IMR-90 (cell line): ENCODE results near the gene CRTC1. TPM values are rescaled to one million over a fixed set of nuclear protein-coding genes. Genes with fewer than 3 reads are reported as not detected.

Experiments
- ATAC-seq: fragments of 200-7000 bp; cut with Tn5 transposase; 2 replicates; pipeline ENCODE4 v1.9.1; 2020; ENCODE audit warnings: low read depth, mild to moderate bottlenecking, moderate library complexity
- BruUV-seq: library from RNA; stranded (reverse); fragments of 400-500 nt; replicated peaks from 2 replicates; lab custom pipeline; 2021; lab: Mats Ljungman, UMichigan
- CTCF ChIA-PET: fragments of 300-600 bp; formaldehyde crosslinking; extraction: SDS; loops from one replicate; lab custom pipeline; 2021; ENCODE audit warnings: antibody characterized with exemption; lab: Yijun Ruan, JAX
- POLR2A ChIA-PET: fragments of 300-600 bp; sonication (Branson Sonifier 250); formaldehyde crosslinking; loops from one replicate; lab custom pipeline; 2022; ENCODE audit warnings: antibody characterized with exemption; ENCODE audit not compliant: unreplicated experiment; lab: Charles Lee
- DNase-seq: peaks from one replicate; pipeline ENCODE4 v3.0.0; 2013
- H2AFZ ChIP-seq: replicated peaks from 2 replicates; pipeline ENCODE3; 2013; ENCODE audit warnings: low read length, mild to moderate bottlenecking; ENCODE audit not compliant: poor library complexity
- H2AK5ac ChIP-seq: 2 replicates; pipeline ENCODE4 v1.6.1; 2013; ENCODE audit warnings: low read depth, low read length, inconsistent platforms
- H2AK9ac ChIP-seq: replicated peaks from 2 replicates; pipeline ENCODE3; 2013; ENCODE audit warnings: mild to moderate bottlenecking, low read depth, low read length, moderate library complexity; ENCODE audit not compliant: poor library complexity
- H2BK120ac ChIP-seq: 2 replicates; pipeline ENCODE4 v1.6.1; 2013; ENCODE audit warnings: low read depth, low read length, inconsistent platforms
- H2BK15ac ChIP-seq: 3 replicates; pipeline ENCODE4 v1.6.1; 2013; ENCODE audit warnings: low read depth, low read length, inconsistent platforms
- H2BK20ac ChIP-seq: 2 replicates; pipeline ENCODE4 v1.6.1; 2013; ENCODE audit warnings: low read depth, mild to moderate bottlenecking, inconsistent platforms, low read length, moderate library complexity
- H2BK5ac ChIP-seq: 2 replicates; pipeline ENCODE4 v1.6.1; 2013; ENCODE audit warnings: mild to moderate bottlenecking, low read depth, low read length, inconsistent platforms; ENCODE audit not compliant: poor library complexity, severe bottlenecking
- H3K14ac ChIP-seq: replicated peaks from 2 replicates; pipeline ENCODE4 v1.6.1; 2013; ENCODE audit warnings: low read depth, low read length, inconsistent platforms
- H3K18ac ChIP-seq: 2 replicates; pipeline ENCODE4 v1.6.1; 2013; ENCODE audit warnings: low read depth, low read length, control low read depth
- H3K23ac ChIP-seq: 2 replicates; pipeline ENCODE4 v1.6.1; 2013; ENCODE audit warnings: low read depth, low read length, inconsistent platforms
- H3K27ac ChIP-seq: 2 replicates; pipeline ENCODE4 v1.5.1; 2013; ENCODE audit warnings: mild to moderate bottlenecking, control low read depth, low read length; ENCODE audit not compliant: insufficient read depth
- H3K27me3 ChIP-seq: 2 replicates; pipeline ENCODE4 v1.6.1; 2013; ENCODE audit warnings: low read length; ENCODE audit not compliant: control insufficient read depth, insufficient read depth
- H3K36me3 ChIP-seq: 2 replicates; pipeline ENCODE4 v1.6.1; 2013; ENCODE audit warnings: low read length, mixed read lengths; ENCODE audit not compliant: control insufficient read depth, insufficient read depth
- H3K4ac ChIP-seq: 2 replicates; pipeline ENCODE4 v1.6.1; 2013; ENCODE audit warnings: low read depth, low read length, inconsistent platforms
- H3K4me1 ChIP-seq: 2 replicates; pipeline ENCODE4 v1.6.1; 2013; ENCODE audit warnings: low read length, mixed read lengths; ENCODE audit not compliant: control insufficient read depth, insufficient read depth
- H3K4me2 ChIP-seq: 2 replicates; pipeline ENCODE4 v1.6.1; 2013; ENCODE audit warnings: low read depth, mild to moderate bottlenecking, control low read depth, low read length, moderate library complexity
- H3K4me3 ChIP-seq: 2 replicates; pipeline ENCODE4 v1.5.1; 2013; ENCODE audit warnings: low read depth, mild to moderate bottlenecking, control low read depth, low read length, moderate library complexity; ENCODE audit not compliant: insufficient read depth
- H3K56ac ChIP-seq: 2 replicates; pipeline ENCODE4 v1.6.1; 2013; ENCODE audit warnings: low read length, inconsistent platforms; ENCODE audit not compliant: insufficient read depth; ENCODE audit errors: extremely low read depth
- H3K79me1 ChIP-seq, 2 experiments: 2 replicates each; pipeline ENCODE4 v1.6.1; 2013; ENCODE audit warnings: low read length in 2 of 2, inconsistent platforms in 1 of 2, low read depth in 1 of 2
- H3K9ac ChIP-seq: 2 replicates; pipeline ENCODE4 v1.6.1; 2013; ENCODE audit warnings: low read depth, low read length, control low read depth
- H3K9me1 ChIP-seq: 2 replicates; pipeline ENCODE4 v1.6.1; 2013; ENCODE audit warnings: low read length, inconsistent platforms; ENCODE audit not compliant: insufficient read depth
- H3K9me3 ChIP-seq: 2 replicates; pipeline ENCODE4 v1.6.1; 2013; ENCODE audit warnings: low read length; ENCODE audit not compliant: control insufficient read depth, insufficient read depth
- H4K20me1 ChIP-seq: 2 replicates; pipeline ENCODE4 v1.6.1; 2013; ENCODE audit warnings: low read length, inconsistent platforms; ENCODE audit not compliant: insufficient read depth
- H4K5ac ChIP-seq: 2 replicates; pipeline ENCODE4 v1.6.1; 2013; ENCODE audit warnings: mild to moderate bottlenecking, low read depth, low read length, control low read depth
- H4K8ac ChIP-seq, 2 experiments: 2 replicates each; pipeline ENCODE4 v1.6.1; 2013; ENCODE audit warnings: low read depth in 2 of 2, low read length in 2 of 2, control low read depth in 1 of 2, inconsistent platforms in 1 of 2
- H4K91ac ChIP-seq: 2 replicates; pipeline ENCODE4 v1.6.1; 2013; ENCODE audit warnings: low read depth, low read length, inconsistent platforms; ENCODE audit not compliant: insufficient read depth
- BHLHE40 ChIP-seq: fragments of 150-350 bp; IDR thresholded peaks from 2 replicates; pipeline ENCODE4 v1.6.1; 2016; ENCODE audit warnings: mild to moderate bottlenecking, low read depth, low read length
- ELK1 ChIP-seq: fragments of 150-350 bp; IDR thresholded peaks from 2 replicates; pipeline ENCODE4 v1.6.1; 2016; ENCODE audit warnings: low read depth, mild to moderate bottlenecking, low read length, moderate library complexity, borderline replicate concordance
- MAFK ChIP-seq: IDR thresholded peaks from 2 replicates; pipeline ENCODE4 v1.6.1; 2012; ENCODE audit warnings: low read depth, low read length, improper control_type of control experiment
- RFX5 ChIP-seq: IDR thresholded peaks from 2 replicates; pipeline ENCODE4 v1.8.0; 2012; ENCODE audit warnings: low read depth, mild to moderate bottlenecking, low read length, moderate library complexity
- SMC3 ChIP-seq: fragments of 150-350 bp; IDR thresholded peaks from 2 replicates; pipeline ENCODE4 v1.6.1; 2016; ENCODE audit warnings: low read depth, mild to moderate bottlenecking, antibody characterized with exemption, low read length, moderate library complexity
- WGBS, 2 experiments: methylation state at CpG; one replicate each; pipeline versions ENCODE4 v1.1.5 to v1.1.7; 2013; ENCODE audit warnings: missing lambda C conversion rate in 2 of 2; ENCODE audit not compliant: insufficient read length in 1 of 2; ENCODE audit errors: extremely low coverage in 2 of 2; 5-methylcytosine and 5-hydroxymethylcytosine counted together
- dilution Hi-C: fragments of 300-500 bp; cut with HindIII; formaldehyde crosslinking; loops from one replicate; pipeline ENCODE4 v1.14.3; 2018; ENCODE audit warnings: low sequenced_read_pairs; ENCODE audit not compliant: unreplicated experiment
- in situ Hi-C: fragments of 300-500 bp; cut with MboI; formaldehyde crosslinking; loops from 3 replicates; pipeline ENCODE4 v1.14.3; 2019; ENCODE audit warnings: low sequenced_read_pairs, inconsistent platforms, mixed read lengths
- intact Hi-C: fragments of 100-400 bp; cut with micrococcal nuclease; formaldehyde crosslinking; loops from 2 replicates; pipeline ENCODE4 v1.10.0; 2022
- polyA plus RNA-seq, 3 experiments: library from polyadenylated mRNA; depleted of rRNA; stranded (reverse); fragments of >200 nt; gene quantifications; 2 replicates each; pipeline ENCODE4 v1.2.3, GENCODE V29; 2012; ENCODE audit warnings: low replicate concordance in 1 of 3
- total RNA-seq: library from RNA; depleted of rRNA; stranded (reverse); fragments of >200 nt; gene quantifications from 2 replicates; pipeline ENCODE4 v1.2.3, GENCODE V29; 2012

CRTC1 gene
- total and polyA plus RNA-seq, 2 of the 4 experiments (the other 2 are of a cell fraction) = 0.18 to 5.7 TPM

GRCh38 chr19:18708452-18709231 lies 25.2 kb downstream of the CRTC1 start:
- no peak overlapping the region for H3K4me2 ChIP-seq
- POLR2A ChIA-PET = no interaction called here
- no peak overlapping the region for H2AK9ac ChIP-seq
- no peak overlapping the region for H3K23ac ChIP-seq
- DNase-seq (no peak), ATAC-seq (no peak)
- H2BK20ac ChIP-seq = no peak overlapping the region
- in situ Hi-C loops (no loop called here), dilution Hi-C loops (no loop called here), intact Hi-C loops (no loop called here)
- no TSS peak for BruUV-seq
- peaks cover 21 to 24% of the 10 kb centered on the region in 2 experiments for H3K79me1 ChIP-seq
- no peak overlapping the region for H3K27ac ChIP-seq
- H3K18ac ChIP-seq = no peak overlapping the region
- H3K4ac ChIP-seq = no peak overlapping the region
- H4K20me1 ChIP-seq = peaks cover 40% of the 10 kb centered on the region
- no peak overlapping the region for H3K9ac ChIP-seq
- no peak overlapping the region for H3K56ac ChIP-seq
- no peaks in the 10 kb centered on the region for H3K27me3 ChIP-seq
- H3K14ac ChIP-seq = no peak overlapping the region
- H4K5ac ChIP-seq = no peak overlapping the region
- H2AK5ac ChIP-seq = no peak overlapping the region
- H4K91ac ChIP-seq = no peak overlapping the region
- H3K9me3 ChIP-seq = no peaks in the 10 kb centered on the region
- H3K4me3 ChIP-seq = no peak overlapping the region
- no peak overlapping the region for H2AFZ ChIP-seq
- H2BK120ac ChIP-seq = no peak overlapping the region
- H3K4me1 ChIP-seq = peaks cover 11% of the 10 kb centered on the region; the same call in 1 of the 2 replicates
- no peak overlapping the region for H2BK5ac ChIP-seq
- H4K8ac ChIP-seq = no peak overlapping the region
- peaks cover 7% of the 10 kb centered on the region; the same call in 1 of the 2 replicates for H3K9me1 ChIP-seq
- 83% methylated on average over 10 of the region's 25 CpGs; no CpG with 5 or more reads in 1 of the 2 experiments for WGBS, 2 experiments
- TF ChIP-seq ELK1 = no peak
- no peak for TF ChIP-seq MAFK
- TF ChIP-seq BHLHE40 = no peak
- no peak for TF ChIP-seq SMC3
- no peak for TF ChIP-seq RFX5
- CTCF ChIA-PET = no interaction called here
- no peaks in the 10 kb centered on the region; the same call in 1 of the 2 replicates for H3K36me3 ChIP-seq
- H2BK15ac ChIP-seq = no peak overlapping the region
